Esophagus squamous epithelium (tissue), 4 donors: Measurements from ENCODE around the gene TBC1D24.

Experiments used
- POLR2A ChIP-seq, 4 donors: fragments of 450-650 bp; IDR thresholded peaks; one replicate each; pipeline ENCODE4 v1.6.1; 2017; ENCODE audit warnings: antibody characterized with exemption in 4 of 4, mild to moderate bottlenecking in 4 of 4, moderate library complexity in 3 of 4
- TF ChIP-seq, protein P1 (sequence below), 6 experiments: fragments of 450-650 bp in 4 of 6; fragments of 200-600 bp in 2 of 6; sonication (generic) in 2 of 6; IDR thresholded peaks; one replicate each; pipeline ENCODE4 v1.5.1; 2016 to 2019; ENCODE audit warnings: antibody characterized with exemption in 6 of 6, mild to moderate bottlenecking in 4 of 6, moderate library complexity in 4 of 6

- TF ChIP-seq, protein P1, sequence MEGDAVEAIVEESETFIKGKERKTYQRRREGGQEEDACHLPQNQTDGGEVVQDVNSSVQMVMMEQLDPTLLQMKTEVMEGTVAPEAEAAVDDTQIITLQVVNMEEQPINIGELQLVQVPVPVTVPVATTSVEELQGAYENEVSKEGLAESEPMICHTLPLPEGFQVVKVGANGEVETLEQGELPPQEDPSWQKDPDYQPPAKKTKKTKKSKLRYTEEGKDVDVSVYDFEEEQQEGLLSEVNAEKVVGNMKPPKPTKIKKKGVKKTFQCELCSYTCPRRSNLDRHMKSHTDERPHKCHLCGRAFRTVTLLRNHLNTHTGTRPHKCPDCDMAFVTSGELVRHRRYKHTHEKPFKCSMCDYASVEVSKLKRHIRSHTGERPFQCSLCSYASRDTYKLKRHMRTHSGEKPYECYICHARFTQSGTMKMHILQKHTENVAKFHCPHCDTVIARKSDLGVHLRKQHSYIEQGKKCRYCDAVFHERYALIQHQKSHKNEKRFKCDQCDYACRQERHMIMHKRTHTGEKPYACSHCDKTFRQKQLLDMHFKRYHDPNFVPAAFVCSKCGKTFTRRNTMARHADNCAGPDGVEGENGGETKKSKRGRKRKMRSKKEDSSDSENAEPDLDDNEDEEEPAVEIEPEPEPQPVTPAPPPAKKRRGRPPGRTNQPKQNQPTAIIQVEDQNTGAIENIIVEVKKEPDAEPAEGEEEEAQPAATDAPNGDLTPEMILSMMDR (IDR thresholded peaks at IDR 0.05): no peak
- TF ChIP-seq POLR2A (IDR thresholded peaks at IDR 0.05): no peak
Measured at GRCh38 chr16:2447920-2448583, 26.9 kb upstream of the TBC1D24 start.
